ENCODE data around the gene MED9. TPM values are rescaled to one million over a fixed set of nuclear protein-coding genes. Genes with fewer than 3 reads are reported as not detected.

MED9 gene
- polyA plus RNA-seq, 1 of the 3 experiments (the other 2 are of a cell fraction), result 10.1 TPM

- Histone ChIP-seq H2AFZ (ENCODE audit: low read depth) (no peak overlapping the region), H3K9ac (no peak overlapping the region), H3K4me1 (ENCODE audit: control insufficient read depth in 1 of 2, insufficient read depth in 2 of 2, low read depth in 1 of 2, low read length in 1 of 2) (peaks cover 0 to 14% of the 10 kb centered on the region in 2 experiments; a peak in 1 of 4 replicates), H3K9me3 (no peaks in the 10 kb centered on the region), H3K27ac (ENCODE audit: low read depth in 2 of 2, low read length in 1 of 2) (no peak overlapping the region), H3K4me2 (no peak overlapping the region), H3F3A (replicated peaks; ENCODE audit: insufficient read depth) (peaks cover 5% of the 10 kb centered on the region), H3K79me2 (ENCODE audit: insufficient read depth) (no peaks in the 10 kb centered on the region), H4K20me1 (ENCODE audit: insufficient read depth) (no peaks in the 10 kb centered on the region), H3K4me3 (ENCODE audit: low read depth in 2 of 2, low read length in 1 of 2) (no peak overlapping the region), H3K36me3 (replicated peaks in 1 of 2; ENCODE audit: control insufficient read depth in 1 of 2, insufficient read depth in 2 of 2, low read length in 1 of 2) (no peaks in the 10 kb centered on the region), H3K9me2 (no peaks in the 10 kb centered on the region), H3K27me3 (ENCODE audit: insufficient read depth) (no peaks in the 10 kb centered on the region)
- TF ChIP-seq, protein P1, sequence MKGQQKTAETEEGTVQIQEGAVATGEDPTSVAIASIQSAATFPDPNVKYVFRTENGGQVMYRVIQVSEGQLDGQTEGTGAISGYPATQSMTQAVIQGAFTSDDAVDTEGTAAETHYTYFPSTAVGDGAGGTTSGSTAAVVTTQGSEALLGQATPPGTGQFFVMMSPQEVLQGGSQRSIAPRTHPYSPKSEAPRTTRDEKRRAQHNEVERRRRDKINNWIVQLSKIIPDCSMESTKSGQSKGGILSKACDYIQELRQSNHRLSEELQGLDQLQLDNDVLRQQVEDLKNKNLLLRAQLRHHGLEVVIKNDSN (IDR thresholded peaks at IDR 0.05; ENCODE audit: borderline replicate concordance, low read depth), result no peak
- TF ChIP-seq, protein P2, sequence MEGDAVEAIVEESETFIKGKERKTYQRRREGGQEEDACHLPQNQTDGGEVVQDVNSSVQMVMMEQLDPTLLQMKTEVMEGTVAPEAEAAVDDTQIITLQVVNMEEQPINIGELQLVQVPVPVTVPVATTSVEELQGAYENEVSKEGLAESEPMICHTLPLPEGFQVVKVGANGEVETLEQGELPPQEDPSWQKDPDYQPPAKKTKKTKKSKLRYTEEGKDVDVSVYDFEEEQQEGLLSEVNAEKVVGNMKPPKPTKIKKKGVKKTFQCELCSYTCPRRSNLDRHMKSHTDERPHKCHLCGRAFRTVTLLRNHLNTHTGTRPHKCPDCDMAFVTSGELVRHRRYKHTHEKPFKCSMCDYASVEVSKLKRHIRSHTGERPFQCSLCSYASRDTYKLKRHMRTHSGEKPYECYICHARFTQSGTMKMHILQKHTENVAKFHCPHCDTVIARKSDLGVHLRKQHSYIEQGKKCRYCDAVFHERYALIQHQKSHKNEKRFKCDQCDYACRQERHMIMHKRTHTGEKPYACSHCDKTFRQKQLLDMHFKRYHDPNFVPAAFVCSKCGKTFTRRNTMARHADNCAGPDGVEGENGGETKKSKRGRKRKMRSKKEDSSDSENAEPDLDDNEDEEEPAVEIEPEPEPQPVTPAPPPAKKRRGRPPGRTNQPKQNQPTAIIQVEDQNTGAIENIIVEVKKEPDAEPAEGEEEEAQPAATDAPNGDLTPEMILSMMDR (IDR thresholded peaks at IDR 0.05), result no peak
- no peak for TF ChIP-seq RFX5 (IDR thresholded peaks at IDR 0.05; ENCODE audit: low read length)
- TF ChIP-seq NRF1 (IDR thresholded peaks at IDR 0.05; ENCODE audit: low read depth, low read length), result no peak
- no peak for TF ChIP-seq POLR2AphosphoS5 (IDR thresholded peaks at IDR 0.05; ENCODE audit: low read depth, low read length)
- TF ChIP-seq TEAD4 (IDR thresholded peaks at IDR 0.05; ENCODE audit: borderline replicate concordance, insufficient read depth), result no peak
- TF ChIP-seq, protein P3, sequence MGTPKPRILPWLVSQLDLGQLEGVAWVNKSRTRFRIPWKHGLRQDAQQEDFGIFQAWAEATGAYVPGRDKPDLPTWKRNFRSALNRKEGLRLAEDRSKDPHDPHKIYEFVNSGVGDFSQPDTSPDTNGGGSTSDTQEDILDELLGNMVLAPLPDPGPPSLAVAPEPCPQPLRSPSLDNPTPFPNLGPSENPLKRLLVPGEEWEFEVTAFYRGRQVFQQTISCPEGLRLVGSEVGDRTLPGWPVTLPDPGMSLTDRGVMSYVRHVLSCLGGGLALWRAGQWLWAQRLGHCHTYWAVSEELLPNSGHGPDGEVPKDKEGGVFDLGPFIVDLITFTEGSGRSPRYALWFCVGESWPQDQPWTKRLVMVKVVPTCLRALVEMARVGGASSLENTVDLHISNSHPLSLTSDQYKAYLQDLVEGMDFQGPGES (IDR thresholded peaks at IDR 0.05; ENCODE audit: low read depth, low read length), result no peak
- no peak for TF ChIP-seq CHD2 (IDR thresholded peaks at IDR 0.05; ENCODE audit: low read length, partially characterized antibody)
- TF ChIP-seq MXI1 (IDR thresholded peaks at IDR 0.05; ENCODE audit: low read depth, low read length), result no peak
- CTCF ChIA-PET, result interaction anchor here (1.0 to 3.8 kb wide), 5 partner anchors 12 to 171 kb away, joined by 3 to 16 read pairs (median 4); partner anchors contain the start of gene RASD1
- DNase-seq, result no peak
- POLR2A ChIA-PET, result interaction anchor here (1.2 kb wide), 1 partner anchor 17 kb away, joined by 3 read pairs; no protein-coding TSS in a partner anchor
- 94% methylated on average over 8 of the region's 11 CpGs for WGBS (ENCODE audit: low lambda C conversion rate)
These were observed 50.7 kb downstream of the MED9 start for GRCh38 chr17:17527534-17527933.

DNA sequence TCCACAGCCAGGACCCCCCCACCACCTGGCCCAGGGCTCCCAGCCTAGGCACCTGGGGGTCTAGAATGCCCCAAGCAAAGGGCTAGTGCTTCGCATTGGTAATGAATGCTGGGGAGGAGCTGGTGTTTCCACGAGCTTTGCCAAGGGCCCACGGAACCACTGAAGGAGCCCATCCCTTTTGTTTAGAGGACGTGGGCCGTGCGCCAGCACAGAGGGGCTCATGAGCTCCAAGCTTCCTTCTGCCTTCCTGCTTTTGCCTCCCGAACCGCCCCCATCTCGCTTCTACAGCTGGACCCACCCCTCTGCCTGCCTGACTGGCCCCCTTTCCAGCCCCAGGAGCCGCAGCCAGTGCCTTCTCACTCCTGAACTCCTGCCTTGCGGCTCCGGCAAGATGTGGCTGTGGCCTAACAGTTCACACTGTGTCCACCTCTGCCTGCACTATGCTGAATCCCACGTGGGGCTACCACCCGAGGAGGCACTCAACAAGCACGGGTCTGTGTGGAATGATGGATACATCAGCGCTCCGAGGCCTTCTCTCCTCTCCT is 51.2 kb downstream of the MED9 start:
- CTCF ChIA-PET, result interaction anchor here (1.0 to 3.8 kb wide), 5 partner anchors 12 to 172 kb away, joined by 3 to 16 read pairs (median 4); partner anchors contain the start of gene RASD1
- Histone ChIP-seq H3K79me2 (ENCODE audit: insufficient read depth) (no peaks in the 10 kb centered on the region), H4K20me1 (ENCODE audit: insufficient read depth) (no peaks in the 10 kb centered on the region), H3K4me3 (ENCODE audit: low read depth in 2 of 2, low read length in 1 of 2) (no peak overlapping the region), H3K27ac (ENCODE audit: low read depth in 2 of 2, low read length in 1 of 2) (no peak overlapping the region), H3K9me2 (no peaks in the 10 kb centered on the region), H3K9ac (no peak overlapping the region), H3F3A (replicated peaks; ENCODE audit: insufficient read depth) (peaks cover 5% of the 10 kb centered on the region), H2AFZ (ENCODE audit: low read depth) (no peak overlapping the region), H3K36me3 (replicated peaks in 1 of 2; ENCODE audit: control insufficient read depth in 1 of 2, insufficient read depth in 2 of 2, low read length in 1 of 2) (no peaks in the 10 kb centered on the region), H3K4me1 (ENCODE audit: control insufficient read depth in 1 of 2, insufficient read depth in 2 of 2, low read depth in 1 of 2, low read length in 1 of 2) (peaks cover 0 to 9% of the 10 kb centered on the region in 2 experiments; a peak in 1 of 4 replicates), H3K27me3 (ENCODE audit: insufficient read depth) (no peaks in the 10 kb centered on the region), H3K9me3 (no peaks in the 10 kb centered on the region), H3K4me2 (no peak overlapping the region)
- POLR2A ChIA-PET, result interaction anchor here (1.2 kb wide), 1 partner anchor 16 kb away, joined by 3 read pairs; no protein-coding TSS in a partner anchor
- WGBS (ENCODE audit: low lambda C conversion rate), result 87% methylated on average over 17 of the region's 17 CpGs
- no peak for DNase-seq
- TF ChIP-seq POLR2AphosphoS5 (IDR thresholded peaks at IDR 0.05; ENCODE audit: low read depth, low read length) (no peak), SMC3 (IDR thresholded peaks at IDR 0.05; ENCODE audit: low read depth, low read length) (no peak), NRF1 (IDR thresholded peaks at IDR 0.05; ENCODE audit: low read depth, low read length) (no peak), RFX5 (IDR thresholded peaks at IDR 0.05; ENCODE audit: low read length) (no peak), FOXM1 (IDR thresholded peaks at IDR 0.05; ENCODE audit: low read depth) (no peak), EZH2phosphoT487 (IDR thresholded peaks at IDR 0.05; ENCODE audit: borderline replicate concordance, low read depth) (no peak), FOSL2 (IDR thresholded peaks at IDR 0.05; ENCODE audit: borderline replicate concordance, low read depth) (no peak), RXRA (IDR thresholded peaks at IDR 0.05; ENCODE audit: borderline replicate concordance, low read depth) (no peak)
- TF ChIP-seq, protein P4, sequence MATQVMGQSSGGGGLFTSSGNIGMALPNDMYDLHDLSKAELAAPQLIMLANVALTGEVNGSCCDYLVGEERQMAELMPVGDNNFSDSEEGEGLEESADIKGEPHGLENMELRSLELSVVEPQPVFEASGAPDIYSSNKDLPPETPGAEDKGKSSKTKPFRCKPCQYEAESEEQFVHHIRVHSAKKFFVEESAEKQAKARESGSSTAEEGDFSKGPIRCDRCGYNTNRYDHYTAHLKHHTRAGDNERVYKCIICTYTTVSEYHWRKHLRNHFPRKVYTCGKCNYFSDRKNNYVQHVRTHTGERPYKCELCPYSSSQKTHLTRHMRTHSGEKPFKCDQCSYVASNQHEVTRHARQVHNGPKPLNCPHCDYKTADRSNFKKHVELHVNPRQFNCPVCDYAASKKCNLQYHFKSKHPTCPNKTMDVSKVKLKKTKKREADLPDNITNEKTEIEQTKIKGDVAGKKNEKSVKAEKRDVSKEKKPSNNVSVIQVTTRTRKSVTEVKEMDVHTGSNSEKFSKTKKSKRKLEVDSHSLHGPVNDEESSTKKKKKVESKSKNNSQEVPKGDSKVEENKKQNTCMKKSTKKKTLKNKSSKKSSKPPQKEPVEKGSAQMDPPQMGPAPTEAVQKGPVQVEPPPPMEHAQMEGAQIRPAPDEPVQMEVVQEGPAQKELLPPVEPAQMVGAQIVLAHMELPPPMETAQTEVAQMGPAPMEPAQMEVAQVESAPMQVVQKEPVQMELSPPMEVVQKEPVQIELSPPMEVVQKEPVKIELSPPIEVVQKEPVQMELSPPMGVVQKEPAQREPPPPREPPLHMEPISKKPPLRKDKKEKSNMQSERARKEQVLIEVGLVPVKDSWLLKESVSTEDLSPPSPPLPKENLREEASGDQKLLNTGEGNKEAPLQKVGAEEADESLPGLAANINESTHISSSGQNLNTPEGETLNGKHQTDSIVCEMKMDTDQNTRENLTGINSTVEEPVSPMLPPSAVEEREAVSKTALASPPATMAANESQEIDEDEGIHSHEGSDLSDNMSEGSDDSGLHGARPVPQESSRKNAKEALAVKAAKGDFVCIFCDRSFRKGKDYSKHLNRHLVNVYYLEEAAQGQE (IDR thresholded peaks at IDR 0.05; ENCODE audit: low read depth, low read length), result no peak
- TF ChIP-seq, protein P2 (IDR thresholded peaks at IDR 0.05), result no peak
